Measurements from ENCODE around the gene DFFA.
"Not testable (repeated sequence)": the region's sequence is repeated elsewhere in the genome, so short reads cannot be mapped to it uniquely, and the experiment has no call there.

Gene DFFA

DNA sequence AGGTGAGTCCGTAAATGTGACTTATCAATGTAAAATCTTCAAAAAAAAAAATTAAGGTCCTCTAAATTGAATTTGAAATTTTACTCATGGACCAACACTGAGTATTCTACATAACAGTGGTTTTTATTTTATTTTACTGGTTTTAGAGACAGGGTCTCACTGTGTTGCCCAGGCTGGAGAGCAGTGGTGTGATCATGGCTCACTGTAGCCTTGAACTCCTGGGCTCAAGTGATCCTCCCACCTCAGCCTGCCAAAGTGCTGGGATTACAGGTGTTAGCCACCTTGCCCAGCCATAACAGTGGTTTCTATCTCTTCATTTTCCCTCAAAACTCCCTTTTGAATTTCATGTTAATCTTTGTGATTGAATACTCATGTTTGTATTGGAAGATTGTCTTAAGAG, 56.4 kb downstream of the DFFA start:
- intact Hi-C loops (cut with DNase I); DNase-seq: not testable (repeated sequence)

DNA sequence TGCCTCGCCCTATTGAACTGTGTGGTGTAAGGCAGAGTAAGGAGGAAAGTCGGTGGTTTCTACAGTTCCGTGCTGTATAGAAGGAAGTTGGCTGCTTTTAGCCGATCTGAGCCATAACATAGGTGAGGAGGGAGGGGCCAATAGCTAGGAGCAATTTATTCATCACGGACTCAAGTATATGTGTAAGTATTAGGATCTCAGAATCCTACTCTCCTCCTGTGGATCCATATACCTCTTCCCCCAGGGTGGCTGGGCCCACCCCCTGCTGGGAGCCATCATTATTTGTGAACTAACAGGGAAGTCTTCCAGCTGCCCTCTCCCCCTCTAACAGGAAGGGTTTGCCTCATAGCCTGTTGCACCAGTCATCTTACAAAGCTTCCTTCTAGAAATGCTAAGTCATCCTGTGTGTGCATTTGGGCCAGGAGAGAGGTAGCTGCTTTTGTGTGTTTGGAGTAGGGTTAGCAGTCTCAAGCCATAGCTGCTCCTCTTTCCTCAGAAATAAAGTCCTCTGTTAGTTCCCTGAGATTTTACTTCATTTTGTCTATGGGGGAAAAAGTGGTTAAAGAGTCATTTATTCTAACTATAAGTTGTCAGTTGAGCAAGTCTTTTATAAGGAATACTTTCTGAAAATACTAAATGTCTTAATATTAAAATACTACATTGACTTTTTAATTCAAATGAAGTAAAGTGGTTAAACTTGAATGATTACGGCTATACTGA, 57.0 kb downstream of the DFFA start:
- intact Hi-C loops (cut with DNase I): no loop called here
- DNase-seq: peak in 11 of 42 donors; percentile 7 to 63 (median 30)

DNA sequence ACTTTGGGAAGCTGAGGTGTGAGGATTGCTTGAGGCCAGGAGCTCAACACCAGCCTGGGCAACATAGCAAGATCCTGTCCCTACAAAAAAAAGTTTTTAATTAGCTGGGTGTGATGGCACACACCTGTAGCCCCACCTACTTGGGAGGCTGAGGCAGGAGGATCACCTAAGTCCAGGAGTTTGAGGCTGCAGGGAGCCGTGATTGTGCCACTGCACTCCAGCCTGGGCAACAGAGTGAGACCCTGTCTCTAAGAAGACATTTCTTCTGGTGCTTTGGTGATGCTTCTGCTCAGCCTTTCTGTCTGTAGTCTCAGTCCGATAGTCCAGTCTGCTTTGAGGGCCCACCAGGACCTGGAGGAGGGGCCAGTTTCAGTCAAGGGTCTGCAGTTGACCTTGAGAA, 65.1 kb downstream of the DFFA start:
- intact Hi-C loops (cut with DNase I): no loop called here
- no peak for DNase-seq

Data from head of caudate nucleus (tissue), 42 donors.